Activated T-cell treated with anti-CD3 and anti-CD28 coated beads, Interleukin-2, amount 50 U/mL, for 72 hours (primary cell): ENCODE data around the gene GTF2H2C. TPM values are rescaled to one million over a fixed set of nuclear protein-coding genes. Genes with fewer than 3 reads are reported as not detected.
"Not testable (repeated sequence)": the region's sequence is repeated elsewhere in the genome, so short reads cannot be mapped to it uniquely, and the experiment has no call there.

Source experiments
- ATAC-seq, 2 donors: fragments of 150-1000 bp; cut with Tn5 transposase; replicated peaks in 1 of 2; 2 replicates each; pipeline ENCODE4 v1.10.0; 2021; ENCODE audit warnings: moderate library complexity in 2 of 2, mild to moderate bottlenecking in 1 of 2
- DNase-seq, 2 donors: peaks; one replicate each; pipeline ENCODE4 v3.0.0; 2021 to 2022; ENCODE audit warnings: mixed read lengths in 1 of 2
- H3K27ac Mint-ChIP-seq: one replicate; pipeline ENCODE4 v1.8.0; 2022; ENCODE audit warnings: mild to moderate bottlenecking, moderate library complexity, mixed read lengths
- H3K27me3 Mint-ChIP-seq: one replicate; pipeline ENCODE4 v1.8.0; 2022; ENCODE audit warnings: low read depth, mixed read lengths
- H3K36me3 Mint-ChIP-seq, 2 donors: one replicate each; pipeline ENCODE4 v1.8.0; 2022; ENCODE audit warnings: mixed read lengths in 2 of 2, mild to moderate bottlenecking in 1 of 2; ENCODE audit not compliant: insufficient read depth in 2 of 2
- H3K4me1 Mint-ChIP-seq: one replicate; pipeline ENCODE4 v1.8.0; 2022; ENCODE audit warnings: low read depth, mixed read lengths
- H3K4me3 Mint-ChIP-seq, 2 donors: one replicate each; pipeline ENCODE4 v1.8.0; 2022; ENCODE audit warnings: mild to moderate bottlenecking in 2 of 2, mixed read lengths in 2 of 2, moderate library complexity in 2 of 2
- H3K9me3 Mint-ChIP-seq, 2 donors: one replicate each; pipeline ENCODE4 v1.8.0; 2022; ENCODE audit warnings: mixed read lengths in 2 of 2
- total RNA-seq, 2 donors: library from RNA; stranded (reverse); gene quantifications; one replicate each; pipeline ENCODE4 v1.2.3, GENCODE V29; 2022

Gene GTF2H2C
- total RNA-seq, 2 donors from 2014 or later = 44.4 to 54.3 TPM

- H3K36me3 Mint-ChIP-seq, H3K27ac Mint-ChIP-seq, H3K4me1 Mint-ChIP-seq, ATAC-seq, DNase-seq, H3K4me3 Mint-ChIP-seq, H3K9me3 Mint-ChIP-seq, H3K27me3 Mint-ChIP-seq: not testable (repeated sequence)
Measured at GRCh38 chr5:69601947-69602346, 42.0 kb downstream of the GTF2H2C start.

- not testable (repeated sequence) for DNase-seq, H3K4me3 Mint-ChIP-seq, H3K4me1 Mint-ChIP-seq, H3K9me3 Mint-ChIP-seq, ATAC-seq, H3K27me3 Mint-ChIP-seq, H3K36me3 Mint-ChIP-seq, H3K27ac Mint-ChIP-seq
Measured at GRCh38 chr5:69606839-69607238, 46.8 kb downstream of the GTF2H2C start.

GRCh38 chr5:69607750-69608149 is 47.8 kb downstream of the GTF2H2C start:
- H3K4me3 Mint-ChIP-seq, H3K9me3 Mint-ChIP-seq, H3K27me3 Mint-ChIP-seq, ATAC-seq, H3K4me1 Mint-ChIP-seq, DNase-seq, H3K36me3 Mint-ChIP-seq, H3K27ac Mint-ChIP-seq: not testable (repeated sequence)

GRCh38 chr5:69608861-69609496 is 49.0 kb downstream of the GTF2H2C start:
- not testable (repeated sequence) for H3K27me3 Mint-ChIP-seq, H3K27ac Mint-ChIP-seq, H3K36me3 Mint-ChIP-seq, DNase-seq, H3K4me1 Mint-ChIP-seq, H3K9me3 Mint-ChIP-seq, ATAC-seq, H3K4me3 Mint-ChIP-seq

- H3K27ac Mint-ChIP-seq, H3K4me3 Mint-ChIP-seq, H3K9me3 Mint-ChIP-seq, H3K27me3 Mint-ChIP-seq, H3K36me3 Mint-ChIP-seq, DNase-seq, ATAC-seq, H3K4me1 Mint-ChIP-seq: not testable (repeated sequence)
Measured at GRCh38 chr5:69614843-69615242, 54.9 kb downstream of the GTF2H2C start.

GRCh38 chr5:69631879-69632278 is 71.9 kb downstream of the GTF2H2C start:
- not testable (repeated sequence) for DNase-seq, H3K36me3 Mint-ChIP-seq, H3K4me3 Mint-ChIP-seq, H3K4me1 Mint-ChIP-seq, ATAC-seq, H3K27ac Mint-ChIP-seq, H3K27me3 Mint-ChIP-seq, H3K9me3 Mint-ChIP-seq

Other genes starting within 250 kb of the GTF2H2C start
- 10 to 100 TPM; 10.6 to 12.6 TPM for gene CCDC125, start 227.4 kb upstream of the GTF2H2C start, total RNA-seq
- gene AK6, start 190.7 kb upstream of the GTF2H2C start, total RNA-seq = 10 to 100 TPM; 56.9 to 64.4 TPM
- 10 to 100 TPM; 78.4 to 85.1 TPM for gene TAF9, start 190.7 kb upstream of the GTF2H2C start, total RNA-seq
- 10 to 100 TPM; 33.2 to 37.4 TPM for gene RAD17, start 190.4 kb upstream of the GTF2H2C start, total RNA-seq
- under 1 TPM; 0.74 to 0.76 TPM for gene MARVELD2, start 145.1 kb upstream of the GTF2H2C start, total RNA-seq
- gene OCLN, start 67.4 kb upstream of the GTF2H2C start, total RNA-seq = 1 to 10 TPM in 1 of 2 donors, under 1 TPM in 1; 0.62 to 2.8 TPM